HL-60 (cell line): Measurements from ENCODE around the gene FAM151A.
"Not testable (repeated sequence)": the region's sequence is repeated elsewhere in the genome, so short reads cannot be mapped to it uniquely, and the experiment has no call there.

Source experiments
- CTCF ChIP-seq: IDR thresholded peaks from one replicate; pipeline ENCODE4 v1.5.1; 2011; ENCODE audit warnings: low read length, control low read depth, inconsistent platforms; ENCODE audit not compliant: insufficient read depth
- GABPA ChIP-seq: IDR thresholded peaks from 2 replicates; pipeline ENCODE4 v1.6.1; 2012; ENCODE audit warnings: low read depth
- POLR2AphosphoS5 ChIP-seq: IDR thresholded peaks from 2 replicates; pipeline ENCODE4 v1.6.1; 2012; ENCODE audit warnings: low read depth
- SPI1 ChIP-seq: IDR thresholded peaks from 2 replicates; pipeline ENCODE4 v1.6.1; 2012; ENCODE audit warnings: low read depth, mild to moderate bottlenecking, borderline replicate concordance
- TF ChIP-seq, protein P1 (sequence below): IDR thresholded peaks from 2 replicates; pipeline ENCODE4 v1.6.1; 2012; ENCODE audit warnings: low read depth; ENCODE audit not compliant: insufficient replicate concordance

- not testable (repeated sequence) for TF ChIP-seq CTCF, POLR2AphosphoS5, SPI1, GABPA
- TF ChIP-seq, protein P1, sequence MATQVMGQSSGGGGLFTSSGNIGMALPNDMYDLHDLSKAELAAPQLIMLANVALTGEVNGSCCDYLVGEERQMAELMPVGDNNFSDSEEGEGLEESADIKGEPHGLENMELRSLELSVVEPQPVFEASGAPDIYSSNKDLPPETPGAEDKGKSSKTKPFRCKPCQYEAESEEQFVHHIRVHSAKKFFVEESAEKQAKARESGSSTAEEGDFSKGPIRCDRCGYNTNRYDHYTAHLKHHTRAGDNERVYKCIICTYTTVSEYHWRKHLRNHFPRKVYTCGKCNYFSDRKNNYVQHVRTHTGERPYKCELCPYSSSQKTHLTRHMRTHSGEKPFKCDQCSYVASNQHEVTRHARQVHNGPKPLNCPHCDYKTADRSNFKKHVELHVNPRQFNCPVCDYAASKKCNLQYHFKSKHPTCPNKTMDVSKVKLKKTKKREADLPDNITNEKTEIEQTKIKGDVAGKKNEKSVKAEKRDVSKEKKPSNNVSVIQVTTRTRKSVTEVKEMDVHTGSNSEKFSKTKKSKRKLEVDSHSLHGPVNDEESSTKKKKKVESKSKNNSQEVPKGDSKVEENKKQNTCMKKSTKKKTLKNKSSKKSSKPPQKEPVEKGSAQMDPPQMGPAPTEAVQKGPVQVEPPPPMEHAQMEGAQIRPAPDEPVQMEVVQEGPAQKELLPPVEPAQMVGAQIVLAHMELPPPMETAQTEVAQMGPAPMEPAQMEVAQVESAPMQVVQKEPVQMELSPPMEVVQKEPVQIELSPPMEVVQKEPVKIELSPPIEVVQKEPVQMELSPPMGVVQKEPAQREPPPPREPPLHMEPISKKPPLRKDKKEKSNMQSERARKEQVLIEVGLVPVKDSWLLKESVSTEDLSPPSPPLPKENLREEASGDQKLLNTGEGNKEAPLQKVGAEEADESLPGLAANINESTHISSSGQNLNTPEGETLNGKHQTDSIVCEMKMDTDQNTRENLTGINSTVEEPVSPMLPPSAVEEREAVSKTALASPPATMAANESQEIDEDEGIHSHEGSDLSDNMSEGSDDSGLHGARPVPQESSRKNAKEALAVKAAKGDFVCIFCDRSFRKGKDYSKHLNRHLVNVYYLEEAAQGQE = not testable (repeated sequence)
Observed at GRCh38 chr1:54636461-54637446, 13.4 kb upstream of the FAM151A start.
